Hepatocyte (in vitro differentiated cells): ENCODE data around the gene SIGLECL1.

ENCODE experiments used
- EZH2 ChIP-seq: fragments of 200-600 bp; sonication (generic); IDR thresholded peaks from 2 replicates; pipeline ENCODE4 v1.6.1; 2016; ENCODE audit warnings: antibody characterized with exemption, mild to moderate bottlenecking, borderline replicate concordance
- TF ChIP-seq, protein P1 (sequence below): fragments of 200-600 bp; sonication (generic); IDR thresholded peaks from 2 replicates; pipeline ENCODE4 v1.5.1; 2016; ENCODE audit warnings: antibody characterized with exemption, mild to moderate bottlenecking; ENCODE audit not compliant: poor library complexity

DNA sequence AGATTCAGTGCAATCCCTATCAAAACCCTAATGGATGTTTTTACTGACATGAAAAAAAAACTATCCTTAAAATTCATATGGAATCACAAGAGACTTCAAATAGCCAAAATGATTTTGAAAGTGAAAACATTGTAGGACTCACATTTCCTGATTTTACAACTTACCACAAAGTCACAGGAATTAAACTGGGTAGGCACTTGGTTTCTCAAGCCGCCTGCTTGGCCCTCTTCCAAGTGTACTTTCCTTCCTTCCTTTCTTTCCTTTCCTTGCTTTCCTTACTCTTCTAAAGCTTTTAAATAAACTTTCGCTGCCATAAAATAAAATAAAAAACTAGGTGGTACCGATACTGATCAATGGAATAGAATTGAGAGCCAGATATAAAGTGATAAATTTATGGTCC is 47.0 kb upstream of the SIGLECL1 start:
- TF ChIP-seq, protein P1, sequence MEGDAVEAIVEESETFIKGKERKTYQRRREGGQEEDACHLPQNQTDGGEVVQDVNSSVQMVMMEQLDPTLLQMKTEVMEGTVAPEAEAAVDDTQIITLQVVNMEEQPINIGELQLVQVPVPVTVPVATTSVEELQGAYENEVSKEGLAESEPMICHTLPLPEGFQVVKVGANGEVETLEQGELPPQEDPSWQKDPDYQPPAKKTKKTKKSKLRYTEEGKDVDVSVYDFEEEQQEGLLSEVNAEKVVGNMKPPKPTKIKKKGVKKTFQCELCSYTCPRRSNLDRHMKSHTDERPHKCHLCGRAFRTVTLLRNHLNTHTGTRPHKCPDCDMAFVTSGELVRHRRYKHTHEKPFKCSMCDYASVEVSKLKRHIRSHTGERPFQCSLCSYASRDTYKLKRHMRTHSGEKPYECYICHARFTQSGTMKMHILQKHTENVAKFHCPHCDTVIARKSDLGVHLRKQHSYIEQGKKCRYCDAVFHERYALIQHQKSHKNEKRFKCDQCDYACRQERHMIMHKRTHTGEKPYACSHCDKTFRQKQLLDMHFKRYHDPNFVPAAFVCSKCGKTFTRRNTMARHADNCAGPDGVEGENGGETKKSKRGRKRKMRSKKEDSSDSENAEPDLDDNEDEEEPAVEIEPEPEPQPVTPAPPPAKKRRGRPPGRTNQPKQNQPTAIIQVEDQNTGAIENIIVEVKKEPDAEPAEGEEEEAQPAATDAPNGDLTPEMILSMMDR = no peak
- no peak for TF ChIP-seq EZH2
